Mesenchymal stem cell (in vitro differentiated cells and primary cell): Measurements from ENCODE around the gene FRMD4A.

Source experiments
- DNase-seq: peaks from one replicate; pipeline ENCODE4 v3.0.0-alpha.2; 2013
- H2AFZ ChIP-seq: one replicate; pipeline ENCODE4 v1.6.1; 2013; ENCODE audit warnings: low read depth, mild to moderate bottlenecking, control low read depth, inconsistent platforms, low read length, moderate library complexity
- H2AK5ac ChIP-seq: 2 replicates; pipeline ENCODE4 v1.6.1; 2013; ENCODE audit warnings: low read length, moderate library complexity, mild to moderate bottlenecking, inconsistent platforms; ENCODE audit not compliant: severe bottlenecking
- H2BK120ac ChIP-seq: one replicate; pipeline ENCODE4 v1.6.1; 2013; ENCODE audit warnings: low read depth, mild to moderate bottlenecking, inconsistent platforms, low read length, moderate library complexity
- H2BK12ac ChIP-seq, 2 experiments: one replicate each; pipeline ENCODE4 v1.6.1; 2013; ENCODE audit warnings: inconsistent platforms in 2 of 2, low read length in 2 of 2, mild to moderate bottlenecking in 2 of 2, moderate library complexity in 2 of 2, control low read depth in 1 of 2
- H2BK15ac ChIP-seq: one replicate; pipeline ENCODE4 v1.6.1; 2013; ENCODE audit warnings: mild to moderate bottlenecking, low read depth, inconsistent platforms; ENCODE audit not compliant: poor library complexity, severe bottlenecking
- H2BK5ac ChIP-seq: 2 replicates; pipeline ENCODE4 v1.6.1; 2013; ENCODE audit warnings: low read depth, mild to moderate bottlenecking, low read length, control low read depth, inconsistent platforms; ENCODE audit not compliant: poor library complexity, severe bottlenecking
- H3K14ac ChIP-seq, 2 experiments: one replicate each; pipeline ENCODE4 v1.6.1; 2013; ENCODE audit warnings: inconsistent platforms in 2 of 2, low read length in 2 of 2, control low read depth in 1 of 2, mild to moderate bottlenecking in 1 of 2, moderate library complexity in 1 of 2
- H3K18ac ChIP-seq, 2 experiments: one replicate each; pipeline ENCODE4 v1.6.1; 2013; ENCODE audit warnings: inconsistent platforms in 2 of 2, low read length in 2 of 2, control low read depth in 1 of 2, low read depth in 1 of 2, mild to moderate bottlenecking in 1 of 2
- H3K23ac ChIP-seq, 2 experiments: one replicate each; pipeline ENCODE4 v1.6.1; 2013; ENCODE audit warnings: inconsistent platforms in 2 of 2, low read length in 2 of 2, mild to moderate bottlenecking in 2 of 2, moderate library complexity in 2 of 2, control low read depth in 1 of 2
- H3K27ac ChIP-seq: 2 replicates; pipeline ENCODE4 v1.5.1; 2013; ENCODE audit warnings: mild to moderate bottlenecking, moderate library complexity, low read length, control low read depth, inconsistent platforms; ENCODE audit not compliant: poor library complexity, severe bottlenecking
- H3K27me3 ChIP-seq, 2 experiments: 2 replicates each; pipeline versions ENCODE4 v1.6.1 to v1.7.0; 2013; ENCODE audit warnings: low read length in 2 of 2, mild to moderate bottlenecking in 2 of 2, moderate library complexity in 2 of 2, control low read depth in 1 of 2, inconsistent platforms in 1 of 2; ENCODE audit not compliant: control insufficient read depth in 1 of 2, insufficient read depth in 1 of 2
- H3K36me3 ChIP-seq, 2 experiments: 2 replicates each; pipeline versions ENCODE4 v1.6.1 to v1.7.0; 2013; ENCODE audit warnings: low read length in 2 of 2, control low read depth in 1 of 2, inconsistent platforms in 1 of 2, low read depth in 1 of 2, mild to moderate bottlenecking in 1 of 2; ENCODE audit not compliant: insufficient read depth in 2 of 2, control insufficient read depth in 1 of 2
- H3K4ac ChIP-seq, 2 experiments: one replicate each; pipeline ENCODE4 v1.6.1; 2013; ENCODE audit warnings: inconsistent platforms in 2 of 2, low read length in 2 of 2, mild to moderate bottlenecking in 2 of 2, moderate library complexity in 2 of 2, control low read depth in 1 of 2, low read depth in 1 of 2
- H3K4me1 ChIP-seq: 2 replicates; pipeline ENCODE4 v1.6.1; 2013; ENCODE audit warnings: low read depth, low read length, control low read depth; ENCODE audit not compliant: control insufficient read depth, insufficient read depth
- H3K4me2 ChIP-seq: 2 replicates; pipeline ENCODE4 v1.6.1; 2013; ENCODE audit warnings: low read length, mild to moderate bottlenecking, inconsistent platforms; ENCODE audit not compliant: poor library complexity, severe bottlenecking
- H3K4me3 ChIP-seq, 2 experiments: 2 replicates each; pipeline versions ENCODE4 v1.5.1 to v1.7.0; 2013; ENCODE audit warnings: low read length in 2 of 2, mild to moderate bottlenecking in 2 of 2, control low read depth in 1 of 2, low read depth in 1 of 2; ENCODE audit not compliant: insufficient read depth in 1 of 2
- H3K79me1 ChIP-seq: replicated peaks from 2 replicates; pipeline ENCODE4 v1.6.1; 2013; ENCODE audit warnings: mild to moderate bottlenecking, control low read depth, low read length, inconsistent platforms; ENCODE audit not compliant: poor library complexity, severe bottlenecking
- H3K9ac ChIP-seq: 2 replicates; pipeline ENCODE4 v1.7.0; 2013; ENCODE audit warnings: mild to moderate bottlenecking, low read length, moderate library complexity
- H3K9me3 ChIP-seq: 2 replicates; pipeline ENCODE4 v1.7.0; 2013; ENCODE audit warnings: mild to moderate bottlenecking, low read length; ENCODE audit not compliant: control insufficient read depth
- H4K8ac ChIP-seq: one replicate; pipeline ENCODE4 v1.6.1; 2013; ENCODE audit warnings: inconsistent platforms, mild to moderate bottlenecking, low read length, moderate library complexity
- H4K91ac ChIP-seq: one replicate; pipeline ENCODE4 v1.6.1; 2013; ENCODE audit warnings: mild to moderate bottlenecking, low read length, inconsistent platforms
- WGBS: methylation state at CpG from one replicate; pipeline ENCODE4 v1.1.7; 2013; ENCODE audit warnings: mixed read lengths; 5-methylcytosine and 5-hydroxymethylcytosine counted together

FRMD4A gene

DNA sequence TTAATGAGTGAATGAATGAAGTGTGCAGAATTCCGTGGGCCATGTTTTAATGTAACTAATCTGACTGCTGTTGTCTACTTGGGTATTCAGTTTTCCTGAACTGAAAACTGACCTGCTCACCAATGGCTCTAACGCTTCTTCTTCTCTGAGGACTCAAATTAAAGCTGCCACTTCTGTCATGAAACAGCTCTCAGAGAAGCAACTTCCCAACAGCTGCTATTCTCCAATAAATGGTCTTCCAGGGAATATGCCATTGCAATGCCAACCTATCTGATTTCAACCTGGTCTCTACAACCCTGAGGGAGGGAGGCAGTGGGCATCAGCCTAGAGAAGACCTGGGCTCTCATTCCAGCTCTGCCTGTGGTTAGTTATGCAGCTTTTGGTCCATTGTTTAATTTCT is 69.4 kb downstream of the FRMD4A start:
- WGBS, result 80% methylated on average over 2 of the region's 2 CpGs

DNA sequence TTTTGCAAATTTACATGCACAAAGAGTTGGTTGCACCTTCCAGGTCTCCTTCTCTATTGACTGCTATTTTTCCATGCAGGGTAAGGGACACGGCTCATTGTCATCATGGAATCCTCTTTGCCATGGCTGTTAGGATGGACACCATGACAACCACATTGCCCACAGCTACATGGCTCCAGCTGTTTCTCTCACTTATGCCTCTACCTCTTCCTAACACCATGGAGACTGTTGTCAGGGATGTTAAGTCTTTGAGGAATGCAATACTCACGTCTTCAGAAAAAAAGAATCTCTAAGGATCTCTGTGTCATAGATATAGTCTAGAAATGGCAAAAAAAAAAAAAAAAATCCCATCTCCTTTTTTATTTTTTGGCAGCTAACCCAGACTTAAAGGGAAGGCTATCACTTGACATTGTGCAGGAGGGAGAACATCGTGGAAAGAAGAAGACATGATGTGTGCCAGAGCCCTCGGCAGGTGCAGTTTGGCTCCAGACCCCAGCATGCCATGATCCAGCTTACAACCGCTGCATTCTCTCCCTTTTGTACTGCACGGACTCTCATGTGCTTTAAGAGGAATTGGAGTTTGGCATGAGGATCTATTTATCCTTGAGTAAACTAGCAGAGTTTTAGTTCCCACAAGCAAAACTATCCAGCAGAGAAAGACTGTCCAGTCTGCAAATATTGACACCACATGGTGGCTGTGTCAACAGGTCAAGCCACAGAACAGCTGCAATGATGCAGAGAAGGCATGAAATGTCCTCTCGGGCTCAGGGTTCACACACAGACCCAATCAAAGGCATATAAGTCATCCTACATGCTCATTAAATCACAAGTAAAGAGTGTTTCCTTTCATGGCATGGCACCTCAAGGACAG is 70.8 kb downstream of the FRMD4A start:
- no peak overlapping the region for H3K4ac ChIP-seq
- no peak overlapping the region for H3K18ac ChIP-seq
- H3K4me3 ChIP-seq, result no peak overlapping the region
- H3K79me1 ChIP-seq, result no peaks in the 10 kb centered on the region
- no peak overlapping the region for H3K23ac ChIP-seq
- no peak overlapping the region for H3K9ac ChIP-seq
- no peak overlapping the region for H2BK5ac ChIP-seq
- H2BK120ac ChIP-seq, result no peak overlapping the region
- H2AK5ac ChIP-seq, result no peak overlapping the region
- H4K91ac ChIP-seq, result no peak overlapping the region
- peaks cover 9% of the 10 kb centered on the region for H3K4me1 ChIP-seq
- 37% methylated on average over 4 of the region's 7 CpGs for WGBS
- no peaks in the 10 kb centered on the region for H3K36me3 ChIP-seq
- peak overlapping the region; percentile 64 for H3K27ac ChIP-seq
- H2AFZ ChIP-seq, result no peak overlapping the region
- DNase-seq, result peak; percentile 84
- peaks cover 34 to 62% of the 10 kb centered on the region in 2 experiments for H3K27me3 ChIP-seq
- no peak overlapping the region for H3K4me2 ChIP-seq
- no peak overlapping the region for H2BK12ac ChIP-seq
- no peak overlapping the region for H2BK15ac ChIP-seq
- H3K14ac ChIP-seq, result no peak overlapping the region
- no peaks in the 10 kb centered on the region for H3K9me3 ChIP-seq
- H4K8ac ChIP-seq, result no peak overlapping the region

More for the DNA sequence above, 69.4 kb downstream of the FRMD4A start:
- H2BK15ac ChIP-seq, result no peak overlapping the region
- H3K18ac ChIP-seq, result no peak overlapping the region
- H3K14ac ChIP-seq, result no peak overlapping the region
- no peaks in the 10 kb centered on the region for H3K9me3 ChIP-seq
- no peak overlapping the region for H4K91ac ChIP-seq
- H3K27me3 ChIP-seq, result peaks cover 33 to 56% of the 10 kb centered on the region in 2 experiments
- no peak overlapping the region for H3K9ac ChIP-seq
- H2AFZ ChIP-seq, result no peak overlapping the region
- no peaks in the 10 kb centered on the region for H3K79me1 ChIP-seq
- no peak overlapping the region for H2AK5ac ChIP-seq
- H3K4me3 ChIP-seq, result no peak overlapping the region
- H3K4me1 ChIP-seq, result peaks cover 9% of the 10 kb centered on the region
- no peak overlapping the region for H2BK5ac ChIP-seq
- no peak overlapping the region for H4K8ac ChIP-seq
- H3K23ac ChIP-seq, result no peak overlapping the region
- no peak overlapping the region for H2BK12ac ChIP-seq
- H2BK120ac ChIP-seq, result no peak overlapping the region
- no peaks in the 10 kb centered on the region for H3K36me3 ChIP-seq
- H3K4ac ChIP-seq, result no peak overlapping the region
- no peak overlapping the region for H3K4me2 ChIP-seq
- H3K27ac ChIP-seq, result no peak overlapping the region
- DNase-seq, result no peak

DNA sequence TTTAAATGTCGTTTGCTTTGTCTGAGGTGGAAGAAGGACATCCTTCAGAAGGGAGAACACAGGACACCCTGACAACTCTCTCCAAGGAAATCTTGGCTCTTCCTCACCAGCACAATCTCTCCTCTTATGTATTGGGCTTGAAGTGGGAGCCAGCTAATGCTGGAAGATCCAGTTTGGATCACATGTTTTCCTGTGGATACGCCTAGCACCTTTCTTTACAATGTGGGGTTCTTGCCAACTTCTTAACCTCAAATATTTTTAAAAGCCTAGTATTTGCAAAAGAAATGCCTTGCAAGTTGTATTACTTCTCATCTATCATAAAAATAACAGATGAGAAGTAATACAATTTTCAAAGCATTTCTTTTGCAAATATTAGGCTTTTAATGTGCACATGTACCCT is 76.4 kb downstream of the FRMD4A start:
- H2AFZ ChIP-seq, result no peak overlapping the region
- H3K27ac ChIP-seq, result no peak overlapping the region
- no peak overlapping the region for H3K9ac ChIP-seq
- no peak overlapping the region for H4K91ac ChIP-seq
- no peak overlapping the region for H3K14ac ChIP-seq
- H2BK5ac ChIP-seq, result no peak overlapping the region
- no peak overlapping the region for H3K18ac ChIP-seq
- peaks cover 16 to 38% of the 10 kb centered on the region in 2 experiments for H3K27me3 ChIP-seq
- no peak overlapping the region for H2BK120ac ChIP-seq
- H3K36me3 ChIP-seq, result no peaks in the 10 kb centered on the region
- no peak overlapping the region for H3K23ac ChIP-seq
- H3K4me1 ChIP-seq, result peaks cover 4% of the 10 kb centered on the region
- WGBS, result 100% methylated on average over 1 of the region's 2 CpGs
- H3K79me1 ChIP-seq, result no peaks in the 10 kb centered on the region
- H4K8ac ChIP-seq, result no peak overlapping the region
- no peak for DNase-seq
- no peak overlapping the region for H3K4me2 ChIP-seq
- H2BK12ac ChIP-seq, result no peak overlapping the region
- H3K4ac ChIP-seq, result no peak overlapping the region
- no peak overlapping the region for H2AK5ac ChIP-seq
- H3K9me3 ChIP-seq, result peaks cover 10% of the 10 kb centered on the region
- no peak overlapping the region for H2BK15ac ChIP-seq
- no peak overlapping the region for H3K4me3 ChIP-seq

GRCh38 chr10:14253711-14254110 is 77.0 kb downstream of the FRMD4A start:
- no peak for DNase-seq
- Histone ChIP-seq H2AK5ac (no peak overlapping the region), H4K91ac (no peak overlapping the region), H3K23ac (no peak overlapping the region), H3K79me1 (no peaks in the 10 kb centered on the region), H3K9me3 (peaks cover 10% of the 10 kb centered on the region), H3K27me3 (peaks cover 16 to 31% of the 10 kb centered on the region in 2 experiments), H2BK12ac (no peak overlapping the region), H3K4ac (no peak overlapping the region), H3K36me3 (no peaks in the 10 kb centered on the region), H2BK5ac (no peak overlapping the region), H3K4me3 (no peak overlapping the region), H4K8ac (no peak overlapping the region), H3K9ac (no peak overlapping the region), H3K27ac (no peak overlapping the region), H3K4me1 (peaks cover 4% of the 10 kb centered on the region), H2AFZ (no peak overlapping the region), H2BK120ac (no peak overlapping the region), H3K4me2 (no peak overlapping the region), H2BK15ac (no peak overlapping the region), H3K14ac (no peak overlapping the region), H3K18ac (no peak overlapping the region)
- WGBS, result 85% methylated on average over 3 of the region's 5 CpGs
